ENCODE measurements around the gene VPS25.
"Not testable (repeated sequence)": the region's sequence is repeated elsewhere in the genome, so short reads cannot be mapped to it uniquely, and the experiment has no call there.

VPS25 gene

DNA sequence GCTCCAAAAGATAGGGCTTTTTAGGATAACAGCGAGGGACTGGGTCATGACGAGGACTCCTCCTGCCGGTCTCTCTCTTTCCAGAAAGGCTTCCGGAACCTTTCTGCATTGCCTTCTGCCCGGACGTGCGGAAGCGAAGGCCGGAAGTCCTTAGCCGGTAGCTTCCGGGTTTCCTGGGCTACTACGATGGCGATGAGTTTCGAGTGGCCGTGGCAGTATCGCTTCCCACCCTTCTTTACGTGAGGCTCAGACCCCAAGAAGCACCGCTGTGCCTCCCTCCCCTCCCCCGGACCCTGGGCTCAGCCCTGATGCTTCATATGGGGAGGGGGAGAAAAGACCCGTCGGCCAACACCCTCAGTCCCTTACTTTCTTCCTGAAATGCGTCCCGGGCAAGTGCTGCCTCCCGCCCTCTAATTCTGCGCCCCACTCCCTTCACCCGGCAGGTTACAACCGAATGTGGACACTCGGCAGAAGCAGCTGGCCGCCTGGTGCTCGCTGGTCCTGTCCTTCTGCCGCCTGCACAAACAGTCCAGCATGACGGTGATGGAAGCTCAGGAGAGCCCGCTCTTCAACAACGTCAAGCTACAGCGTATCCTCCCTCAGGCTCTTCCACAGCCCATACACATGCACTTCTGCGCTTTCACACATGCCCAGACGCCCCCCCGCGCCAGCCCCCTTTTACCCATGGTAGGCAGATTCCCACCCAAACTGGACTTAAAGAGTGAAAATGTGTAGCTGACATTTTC is at the start of gene VPS25:
Gene VPS25 (plus strand): TSS at position 160 of the 746 bp plus-strand sequence. CDS start 27 bp downstream, at position 187.
- Histone ChIP-seq H3K4me3 (ENCODE audit: low read length) (peak within 1 kb of the TSS; percentile 92), H3K4me1 (ENCODE audit: insufficient read depth, low read length) (no peaks in the 10 kb centered on the region), H3K9ac (ENCODE audit: low read depth, low read length) (peak within 1 kb of the TSS; percentile 94), H3K27ac (ENCODE audit: low read length) (no peak within 1 kb of the TSS), H3K9me3 (ENCODE audit: insufficient read depth, low read depth, low read length) (no peaks in the 10 kb centered on the region), H3K27me3 (ENCODE audit: insufficient read depth, low read length) (no peaks in the 10 kb centered on the region), H3K36me3 (ENCODE audit: insufficient read depth, low read depth, low read length) (peaks cover 28% of the 10 kb centered on the region)

DNA sequence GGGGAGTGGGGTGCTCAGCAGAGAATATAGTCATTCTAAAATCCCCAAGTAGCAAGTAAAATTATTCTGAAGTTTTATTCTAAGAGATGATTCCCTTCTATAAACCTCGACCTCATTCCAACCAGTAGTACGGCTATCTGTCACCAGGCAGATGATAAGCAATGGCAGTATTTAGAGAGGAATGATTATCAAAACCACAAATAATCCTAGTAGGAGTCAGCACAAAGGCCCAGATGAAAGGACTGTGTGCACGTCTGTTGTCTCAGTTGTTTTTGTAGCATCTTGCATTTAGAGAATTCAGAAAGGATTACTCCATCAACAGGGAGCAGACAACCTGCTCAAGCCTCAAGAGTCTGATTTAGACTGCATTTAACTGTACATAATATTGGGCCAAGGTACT is 49.6 kb upstream of the VPS25 start:
- H3K4me3 ChIP-seq (ENCODE audit: low read length): no peak overlapping the region
- H3K36me3 ChIP-seq (ENCODE audit: insufficient read depth, low read depth, low read length): peaks cover 55% of the 10 kb centered on the region
- no peaks in the 10 kb centered on the region for H3K9me3 ChIP-seq (ENCODE audit: insufficient read depth, low read depth, low read length)
- H3K4me1 ChIP-seq (ENCODE audit: insufficient read depth, low read length): no peaks in the 10 kb centered on the region
- H3K27ac ChIP-seq (ENCODE audit: low read length): no peak overlapping the region
- H3K9ac ChIP-seq (ENCODE audit: low read depth, low read length): no peak overlapping the region
- no peaks in the 10 kb centered on the region for H3K27me3 ChIP-seq (ENCODE audit: insufficient read depth, low read length)

DNA sequence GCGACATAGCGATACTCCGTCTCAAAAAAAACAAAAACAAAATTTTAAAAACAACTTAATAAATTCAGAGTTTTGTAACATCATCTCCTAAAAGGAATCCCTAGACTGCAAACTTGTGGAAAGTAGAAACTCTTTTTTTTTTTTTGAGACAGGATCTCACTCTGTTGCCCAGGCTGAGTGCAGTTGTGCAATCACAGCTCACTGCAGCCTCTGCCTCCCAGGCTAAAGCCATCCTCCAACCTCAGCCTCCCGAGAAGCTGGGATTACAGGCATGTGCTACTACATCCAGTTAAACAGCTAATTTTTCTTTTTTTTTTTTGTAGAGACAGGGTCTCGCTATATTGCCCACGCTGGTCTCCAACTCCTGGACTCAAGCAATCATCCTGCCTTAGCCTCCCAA is 48.1 kb upstream of the VPS25 start:
- H3K36me3 ChIP-seq (ENCODE audit: insufficient read depth, low read depth, low read length): peaks cover 48% of the 10 kb centered on the region
- no peaks in the 10 kb centered on the region for H3K27me3 ChIP-seq (ENCODE audit: insufficient read depth, low read length)

GRCh38 chr17:42740699-42741098 is 32.5 kb upstream of the VPS25 start:
- H3K27me3 ChIP-seq (ENCODE audit: insufficient read depth, low read length): peaks cover 8% of the 10 kb centered on the region

More for the DNA sequence above, 48.1 kb upstream of the VPS25 start:
- Histone ChIP-seq H3K9ac (ENCODE audit: low read depth, low read length) (no peak overlapping the region), H3K4me3 (ENCODE audit: low read length) (no peak overlapping the region), H3K4me1 (ENCODE audit: insufficient read depth, low read length) (no peaks in the 10 kb centered on the region), H3K27ac (ENCODE audit: low read length) (no peak overlapping the region), H3K9me3 (ENCODE audit: insufficient read depth, low read depth, low read length) (no peaks in the 10 kb centered on the region)

DNA sequence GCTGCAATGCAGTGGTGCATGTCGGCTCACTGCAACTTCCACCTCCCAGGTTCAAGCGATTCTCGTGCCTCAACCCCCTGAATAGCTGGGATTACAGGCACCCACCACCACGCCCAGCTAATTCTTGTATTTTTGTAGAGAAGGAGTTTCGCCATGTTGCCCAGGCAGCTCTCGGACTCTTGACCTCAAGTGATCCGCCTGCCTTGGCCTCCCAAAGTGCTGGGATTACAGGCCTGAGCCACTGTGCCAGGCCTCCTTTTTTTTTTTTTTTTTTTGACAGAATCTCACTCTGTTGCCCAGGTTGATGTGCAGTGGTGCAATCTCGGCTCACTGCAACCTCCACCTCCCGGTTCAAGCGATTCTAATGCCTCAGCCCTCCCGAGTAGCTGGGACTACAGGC is 30.3 kb upstream of the VPS25 start:
- H3K4me1 ChIP-seq (ENCODE audit: insufficient read depth, low read length); H3K4me3 ChIP-seq (ENCODE audit: low read length); H3K9ac ChIP-seq (ENCODE audit: low read depth, low read length); H3K36me3 ChIP-seq (ENCODE audit: insufficient read depth, low read depth, low read length); H3K27ac ChIP-seq (ENCODE audit: low read length); H3K9me3 ChIP-seq (ENCODE audit: insufficient read depth, low read depth, low read length): not testable (repeated sequence)
- H3K27me3 ChIP-seq (ENCODE audit: insufficient read depth, low read length): peaks cover 20% of the 10 kb centered on the region

More at GRCh38 chr17:42740699-42741098, 32.5 kb upstream of the VPS25 start:
- Histone ChIP-seq H3K4me1 (ENCODE audit: insufficient read depth, low read length) (peaks cover 7% of the 10 kb centered on the region; the same call in 1 of the 2 replicates), H3K36me3 (ENCODE audit: insufficient read depth, low read depth, low read length) (no peaks in the 10 kb centered on the region), H3K27ac (ENCODE audit: low read length) (no peak overlapping the region), H3K9me3 (ENCODE audit: insufficient read depth, low read depth, low read length) (peaks cover 4% of the 10 kb centered on the region; the same call in 1 of the 2 replicates), H3K9ac (ENCODE audit: low read depth, low read length) (no peak overlapping the region), H3K4me3 (ENCODE audit: low read length) (no peak overlapping the region)

DNA sequence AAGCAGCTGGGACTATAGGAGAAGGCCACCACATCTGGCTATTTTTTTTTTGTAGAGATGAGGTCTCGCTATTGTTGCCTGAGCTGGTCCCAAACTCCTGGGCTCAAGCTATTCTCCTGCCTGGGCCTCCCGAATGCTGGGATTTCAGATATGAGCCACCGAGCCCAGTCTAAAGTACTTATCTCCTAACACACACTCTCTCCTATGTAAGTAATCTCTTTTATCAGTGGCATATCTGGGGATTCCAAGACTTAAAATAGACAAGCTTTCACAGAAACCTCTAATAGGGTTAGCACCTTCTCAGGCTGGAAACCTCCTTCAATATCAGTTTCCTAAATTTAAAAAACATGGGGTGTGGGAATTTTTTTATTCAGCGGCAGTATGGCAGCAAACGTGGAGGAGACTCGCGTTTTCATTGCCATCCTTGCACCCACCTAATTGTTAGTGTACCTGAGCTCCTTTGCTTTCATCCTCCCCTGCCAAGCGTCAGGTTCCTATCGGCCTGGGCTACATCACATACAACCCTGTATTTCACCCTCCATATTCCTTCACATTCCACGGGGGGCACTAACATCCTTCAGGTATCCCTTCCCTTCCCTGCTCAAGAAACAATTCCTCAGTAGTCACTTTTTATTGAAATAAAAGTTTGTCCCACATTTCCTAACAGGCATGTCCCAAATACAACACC is 29.5 kb upstream of the VPS25 start:
- peak overlapping the region; percentile 84 for H3K9ac ChIP-seq (ENCODE audit: low read depth, low read length)
- peaks cover 4% of the 10 kb centered on the region; the same call in 1 of the 2 replicates for H3K9me3 ChIP-seq (ENCODE audit: insufficient read depth, low read depth, low read length)
- peaks cover 20% of the 10 kb centered on the region for H3K27me3 ChIP-seq (ENCODE audit: insufficient read depth, low read length)
- peaks cover 12% of the 10 kb centered on the region for H3K4me1 ChIP-seq (ENCODE audit: insufficient read depth, low read length)
- H3K27ac ChIP-seq (ENCODE audit: low read length): peak overlapping the region; percentile 88
- H3K4me3 ChIP-seq (ENCODE audit: low read length): peak overlapping the region; percentile 86
- no peaks in the 10 kb centered on the region for H3K36me3 ChIP-seq (ENCODE audit: insufficient read depth, low read depth, low read length)

GRCh38 chr17:42744283-42744805 is 28.9 kb upstream of the VPS25 start:
- Histone ChIP-seq H3K27me3 (ENCODE audit: insufficient read depth, low read length) (peaks cover 25% of the 10 kb centered on the region), H3K9ac (ENCODE audit: low read depth, low read length) (peak overlapping the region; percentile 84), H3K4me1 (ENCODE audit: insufficient read depth, low read length) (peaks cover 17% of the 10 kb centered on the region), H3K4me3 (ENCODE audit: low read length) (peak overlapping the region; percentile 86), H3K27ac (ENCODE audit: low read length) (peak overlapping the region; percentile 88), H3K36me3 (ENCODE audit: insufficient read depth, low read depth, low read length) (no peaks in the 10 kb centered on the region), H3K9me3 (ENCODE audit: insufficient read depth, low read depth, low read length) (peaks cover 4% of the 10 kb centered on the region; the same call in 1 of the 2 replicates)

GRCh38 chr17:42744806-42745617 is 28.2 kb upstream of the VPS25 start, which contains the start of gene EZH1:
TSS of gene EZH1 (minus strand) at chr17:42745040. CDS start at chr17:42728941, 16,099 bp downstream.
- H3K4me3 ChIP-seq (ENCODE audit: low read length): peak within 1 kb of the TSS; percentile 86
- H3K4me1 ChIP-seq (ENCODE audit: insufficient read depth, low read length): peaks cover 17% of the 10 kb centered on the region
- peak within 1 kb of the TSS; percentile 88 for H3K27ac ChIP-seq (ENCODE audit: low read length)
- H3K9me3 ChIP-seq (ENCODE audit: insufficient read depth, low read depth, low read length): peaks cover 4% of the 10 kb centered on the region; the same call in 1 of the 2 replicates
- H3K9ac ChIP-seq (ENCODE audit: low read depth, low read length): peak within 1 kb of the TSS; percentile 84
- H3K27me3 ChIP-seq (ENCODE audit: insufficient read depth, low read length): peaks cover 25% of the 10 kb centered on the region
- no peaks in the 10 kb centered on the region for H3K36me3 ChIP-seq (ENCODE audit: insufficient read depth, low read depth, low read length)

- Histone ChIP-seq H3K27me3 (ENCODE audit: insufficient read depth, low read length) (peaks cover 25% of the 10 kb centered on the region), H3K27ac (ENCODE audit: low read length) (no peak overlapping the region), H3K36me3 (ENCODE audit: insufficient read depth, low read depth, low read length) (no peaks in the 10 kb centered on the region), H3K4me1 (ENCODE audit: insufficient read depth, low read length) (peaks cover 17% of the 10 kb centered on the region), H3K9me3 (ENCODE audit: insufficient read depth, low read depth, low read length) (peaks cover 4% of the 10 kb centered on the region; the same call in 1 of the 2 replicates), H3K4me3 (ENCODE audit: low read length) (no peak overlapping the region), H3K9ac (ENCODE audit: low read depth, low read length) (no peak overlapping the region)
Observed at GRCh38 chr17:42748202-42748907, 24.9 kb upstream of the VPS25 start.

DNA sequence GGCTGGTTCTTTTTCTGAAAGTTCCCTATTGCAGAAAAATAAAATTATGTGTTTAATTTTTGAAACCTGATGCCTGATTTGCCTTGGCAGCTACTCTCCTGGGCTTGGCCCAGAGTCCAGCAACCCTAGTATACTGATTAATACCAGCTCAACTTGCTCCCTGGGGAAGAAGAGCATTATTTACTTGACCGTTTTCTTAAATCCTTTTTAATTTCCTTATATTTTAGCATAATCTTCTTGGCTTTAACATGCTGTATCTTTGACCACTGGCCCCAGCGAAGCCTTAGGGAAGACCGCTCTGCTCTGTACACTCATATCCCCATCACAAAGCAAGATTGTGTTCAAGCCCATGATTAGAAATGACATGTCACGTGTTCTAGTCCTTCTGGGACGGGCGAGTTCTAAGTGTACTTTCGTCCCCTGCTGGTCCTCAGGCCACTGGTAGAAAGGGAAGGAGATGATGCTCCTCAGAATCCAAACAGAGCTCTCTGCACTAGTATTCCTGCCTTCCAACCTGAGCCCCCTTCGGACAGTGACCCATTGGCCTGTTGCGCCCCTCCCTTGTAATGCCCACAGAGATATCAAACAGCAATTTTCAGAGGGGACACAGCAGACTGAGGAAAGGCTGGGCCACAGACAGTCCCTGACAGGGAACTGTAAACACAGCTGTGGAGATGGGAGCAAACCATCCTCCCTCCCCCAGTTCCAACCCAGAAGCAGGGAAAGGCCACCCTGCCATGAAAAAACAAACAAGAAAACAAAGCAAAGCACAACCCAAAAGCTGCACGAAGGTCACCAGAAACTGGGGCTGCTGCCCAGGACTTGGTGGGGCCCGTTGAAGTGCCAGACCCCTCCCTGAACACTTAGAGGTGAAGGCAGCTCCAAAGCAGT is 24.1 kb upstream of the VPS25 start:
- no peak overlapping the region for H3K9ac ChIP-seq (ENCODE audit: low read depth, low read length)
- peaks cover 25% of the 10 kb centered on the region for H3K27me3 ChIP-seq (ENCODE audit: insufficient read depth, low read length)
- H3K4me3 ChIP-seq (ENCODE audit: low read length): no peak overlapping the region
- peaks cover 4% of the 10 kb centered on the region; the same call in 1 of the 2 replicates for H3K9me3 ChIP-seq (ENCODE audit: insufficient read depth, low read depth, low read length)
- no peaks in the 10 kb centered on the region for H3K36me3 ChIP-seq (ENCODE audit: insufficient read depth, low read depth, low read length)
- no peak overlapping the region for H3K27ac ChIP-seq (ENCODE audit: low read length)
- peaks cover 9% of the 10 kb centered on the region for H3K4me1 ChIP-seq (ENCODE audit: insufficient read depth, low read length)

All from iPS-20b (cell line).